HepG2 (cell line): ENCODE measurements around the gene GRK6. TPM values are rescaled to one million over a fixed set of nuclear protein-coding genes. Genes with fewer than 3 reads are reported as not detected.

Source experiments
- ELF1 ChIP-seq: sonication (generic); formaldehyde crosslinking; IDR thresholded peaks from 2 replicates; pipeline ENCODE4 v1.4.0; 2020; ENCODE audit warnings: missing genetic modification reagents
- HMGXB4 ChIP-seq, 2 experiments: sonication (generic) in 1 of 2; formaldehyde crosslinking in 1 of 2; IDR thresholded peaks; 2 replicates each; pipeline versions ENCODE4 v1.4.0 to v1.6.1; 2018 to 2020; ENCODE audit warnings: missing genetic modification reagents in 2 of 2, borderline replicate concordance in 1 of 2, low read depth in 1 of 2, mild to moderate bottlenecking in 1 of 2, missing biosample characterization in 1 of 2
- MTA1 ChIP-seq: sonication (generic); formaldehyde crosslinking; IDR thresholded peaks from 2 replicates; pipeline ENCODE4 v1.4.0; 2020; ENCODE audit warnings: missing genetic modification reagents, mild to moderate bottlenecking, borderline replicate concordance
- MTF2 ChIP-seq: sonication (generic); formaldehyde crosslinking; IDR thresholded peaks from 2 replicates; pipeline ENCODE4 v1.5.0; 2020; ENCODE audit warnings: missing genetic modification reagents, borderline replicate concordance
- NFIB ChIP-seq: sonication (generic); formaldehyde crosslinking; IDR thresholded peaks from 2 replicates; pipeline ENCODE4 v1.9.0; 2021; ENCODE audit warnings: missing genetic modification reagents, mild to moderate bottlenecking, borderline replicate concordance
- POLR2AphosphoS5 ChIP-seq: IDR thresholded peaks from 2 replicates; pipeline ENCODE4 v1.6.1; 2012; ENCODE audit warnings: low read depth, low read length
- PPARG ChIP-seq: conservative IDR thresholded peaks from 2 replicates; pipeline ENCODE4 v1.6.1; 2016; ENCODE audit warnings: missing biosample characterization, missing genetic modification reagents
- SNAI1 ChIP-seq: sonication (generic); formaldehyde crosslinking; IDR thresholded peaks from 2 replicates; pipeline ENCODE4 v1.5.0; 2020; ENCODE audit warnings: mild to moderate bottlenecking, missing genetic modification reagents, borderline replicate concordance
- TOE1 ChIP-seq: sonication (generic); formaldehyde crosslinking; IDR thresholded peaks from 2 replicates; pipeline ENCODE4 v1.4.0; 2020; ENCODE audit warnings: mild to moderate bottlenecking, missing genetic modification reagents
- ZFP37 ChIP-seq: sonication (generic); formaldehyde crosslinking; IDR thresholded peaks from 2 replicates; pipeline ENCODE4 v1.4.0; 2020; ENCODE audit warnings: missing genetic modification reagents, borderline replicate concordance
- ZNF10 ChIP-seq: sonication (generic); formaldehyde crosslinking; IDR thresholded peaks from 2 replicates; pipeline ENCODE4 v1.4.0; 2020; ENCODE audit warnings: mild to moderate bottlenecking, low read depth, missing genetic modification reagents, borderline replicate concordance
- ZNF205 ChIP-seq: IDR thresholded peaks from 2 replicates; pipeline ENCODE4 v1.6.1; 2018; ENCODE audit warnings: missing biosample characterization, missing genetic modification reagents
- ZNF280D ChIP-seq: sonication (generic); formaldehyde crosslinking; IDR thresholded peaks from 2 replicates; pipeline ENCODE4 v1.5.1; 2020; ENCODE audit warnings: mild to moderate bottlenecking, missing genetic modification reagents
- ZNF350 ChIP-seq: sonication (generic); formaldehyde crosslinking; IDR thresholded peaks from 2 replicates; pipeline ENCODE4 v1.4.0; 2020; ENCODE audit warnings: mild to moderate bottlenecking, low read depth, missing genetic modification reagents, borderline replicate concordance
- ZNF354B ChIP-seq: sonication (generic); formaldehyde crosslinking; IDR thresholded peaks from 2 replicates; pipeline ENCODE4 v1.8.0; 2022; ENCODE audit warnings: mild to moderate bottlenecking, missing genetic modification reagents
- ZNF441 ChIP-seq: sonication (generic); formaldehyde crosslinking; IDR thresholded peaks from 2 replicates; pipeline ENCODE4 v1.7.0; 2021; ENCODE audit warnings: missing genetic modification reagents, borderline replicate concordance
- ZNF547 ChIP-seq: sonication (generic); formaldehyde crosslinking; IDR thresholded peaks from 2 replicates; pipeline ENCODE4 v1.5.1; 2020; ENCODE audit warnings: mild to moderate bottlenecking, missing genetic modification reagents
- ZNF775 ChIP-seq: sonication (generic); formaldehyde crosslinking; IDR thresholded peaks from 2 replicates; pipeline ENCODE4 v1.4.0; 2020; ENCODE audit warnings: missing genetic modification reagents, mild to moderate bottlenecking, moderate library complexity, borderline replicate concordance
- polyA plus RNA-seq, 8 experiments: library from polyadenylated mRNA; depleted of rRNA in 3 of 8; stranded (reverse) in 7 of 8; unstranded in 1 of 8; fragments of >200 nt; fragmentation: Illumina TruSeq in 4 of 8; extraction: Trizol in 4 of 8; gene quantifications; 2 replicates each; pipeline versions ENCODE4 v1.2.1 to v1.2.3, GENCODE V29; 2011 to 2016; ENCODE audit warnings: low read depth in 4 of 8, missing spikeins in 1 of 8, mixed read lengths in 1 of 8; ENCODE audit not compliant: insufficient read depth in 1 of 8
- total RNA-seq, 5 experiments: library from RNA; depleted of rRNA; stranded (reverse); fragments of >200 nt; fragmentation: Illumina TruSeq; extraction: Trizol; gene quantifications; 2 replicates each; pipeline ENCODE4 v1.2.3, GENCODE V29; 2016; ENCODE audit warnings: low read depth in 1 of 5
- TF ChIP-seq, protein P1 (sequence below): sonication (generic); formaldehyde crosslinking; IDR thresholded peaks from 2 replicates; pipeline ENCODE4 v1.5.1; 2020; ENCODE audit warnings: mild to moderate bottlenecking, missing genetic modification reagents, borderline replicate concordance
- TF ChIP-seq, protein P2 (sequence below): sonication (generic); formaldehyde crosslinking; IDR thresholded peaks from 2 replicates; pipeline ENCODE4 v1.5.1; 2020; ENCODE audit warnings: missing genetic modification reagents, mild to moderate bottlenecking, borderline replicate concordance

GRK6 gene
- total and polyA plus RNA-seq, 2 of the 13 experiments (the other 11 are each of a cell fraction or from before 2014, with no cell fraction given): 13.2 to 19.9 TPM

DNA sequence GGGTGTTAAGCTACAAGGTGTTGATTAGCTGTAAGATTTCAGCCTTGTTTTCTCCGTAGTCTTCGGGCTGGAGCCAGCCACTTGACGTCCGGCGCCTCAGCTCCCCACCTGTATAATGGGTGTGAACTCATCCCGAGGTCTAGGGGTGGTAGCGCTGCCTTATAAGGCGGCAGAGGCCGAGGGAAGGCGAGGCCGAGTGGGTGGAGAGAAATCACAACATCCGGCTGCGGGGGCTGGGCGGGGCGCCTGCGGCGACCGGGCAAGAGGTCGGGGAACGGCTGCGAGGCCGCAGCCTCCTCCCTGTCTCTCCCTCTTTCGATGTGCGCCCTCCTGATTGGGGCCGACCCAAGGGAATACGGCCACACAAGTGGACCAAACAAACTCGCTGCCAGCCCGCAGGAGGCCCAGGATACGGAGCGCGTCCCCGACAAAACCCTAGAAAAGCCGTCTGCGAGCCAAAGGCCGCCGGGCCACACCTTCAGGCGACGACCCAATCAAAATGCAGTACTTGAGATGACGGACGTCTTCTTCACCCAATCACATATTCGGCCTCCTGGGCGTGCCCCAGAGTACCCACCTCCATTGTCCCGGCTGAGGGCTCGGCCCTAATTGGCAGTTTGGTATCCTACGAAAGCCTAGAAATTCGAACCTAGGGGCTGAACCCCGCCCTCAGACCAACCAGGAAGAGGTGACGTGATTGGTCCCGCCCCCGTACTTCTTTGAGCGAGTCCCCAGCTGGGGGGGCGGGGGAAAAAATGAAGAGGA, 493 bp upstream of the GRK6 start (continued):
- TF ChIP-seq ZNF280D (no peak), MTF2 (CRISPR knock-in tag) (no peak), ZNF10 (CRISPR knock-in tag) (no peak), ELF1 (peak; percentile 87), ZNF205 (0 out of 2 replicates have a peak, but pooled peaks have one; percentile 48), SNAI1 (CRISPR knock-in tag) (no peak), ZNF350 (CRISPR knock-in tag) (peak; percentile 38; the same call in 1 of the 2 replicates), ZNF775 (CRISPR knock-in tag) (no peak), POLR2AphosphoS5 (peak; percentile 66), TOE1 (CRISPR knock-in tag) (0 out of 2 replicates have a peak, but pooled peaks have one; percentile 57), MTA1 (CRISPR knock-in tag) (0 out of 2 replicates have a peak, but pooled peaks have one; percentile 27), ZNF441 (no peak), HMGXB4 (CRISPR knock-in tag; IDR thresholded peaks at IDR 0.05; ENCODE audit: borderline replicate concordance in 1 of 2, low read depth in 1 of 2) (no peak; a peak in 1 of 4 replicates), ZNF547 (CRISPR knock-in tag) (peak; percentile 20; the same call in 1 of the 2 replicates), ZFP37 (CRISPR knock-in tag) (peak; percentile 67; the same call in 1 of the 2 replicates), NFIB (CRISPR knock-in tag) (no peak), PPARG (CRISPR knock-in tag) (no peak; the same call in 1 of the 2 replicates), ZNF354B (CRISPR knock-in tag) (peak; percentile 29; the same call in 1 of the 2 replicates)
- TF ChIP-seq, protein P1, sequence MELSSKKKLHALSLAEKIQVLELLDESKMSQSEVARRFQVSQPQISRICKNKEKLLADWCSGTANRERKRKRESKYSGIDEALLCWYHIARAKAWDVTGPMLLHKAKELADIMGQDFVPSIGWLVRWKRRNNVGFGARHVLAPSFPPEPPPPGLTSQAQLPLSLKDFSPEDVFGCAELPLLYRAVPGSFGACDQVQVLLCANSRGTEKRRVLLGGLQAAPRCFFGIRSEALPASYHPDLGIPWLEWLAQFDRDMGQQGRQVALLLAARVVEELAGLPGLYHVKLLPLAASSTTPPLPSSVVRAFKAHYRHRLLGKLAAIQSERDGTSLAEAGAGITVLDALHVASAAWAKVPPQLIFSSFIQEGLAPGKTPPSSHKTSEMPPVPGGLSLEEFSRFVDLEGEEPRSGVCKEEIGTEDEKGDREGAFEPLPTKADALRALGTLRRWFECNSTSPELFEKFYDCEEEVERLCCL (CRISPR knock-in tag): no peak
- TF ChIP-seq, protein P2, sequence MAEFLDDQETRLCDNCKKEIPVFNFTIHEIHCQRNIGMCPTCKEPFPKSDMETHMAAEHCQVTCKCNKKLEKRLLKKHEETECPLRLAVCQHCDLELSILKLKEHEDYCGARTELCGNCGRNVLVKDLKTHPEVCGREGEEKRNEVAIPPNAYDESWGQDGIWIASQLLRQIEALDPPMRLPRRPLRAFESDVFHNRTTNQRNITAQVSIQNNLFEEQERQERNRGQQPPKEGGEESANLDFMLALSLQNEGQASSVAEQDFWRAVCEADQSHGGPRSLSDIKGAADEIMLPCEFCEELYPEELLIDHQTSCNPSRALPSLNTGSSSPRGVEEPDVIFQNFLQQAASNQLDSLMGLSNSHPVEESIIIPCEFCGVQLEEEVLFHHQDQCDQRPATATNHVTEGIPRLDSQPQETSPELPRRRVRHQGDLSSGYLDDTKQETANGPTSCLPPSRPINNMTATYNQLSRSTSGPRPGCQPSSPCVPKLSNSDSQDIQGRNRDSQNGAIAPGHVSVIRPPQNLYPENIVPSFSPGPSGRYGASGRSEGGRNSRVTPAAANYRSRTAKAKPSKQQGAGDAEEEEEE (CRISPR knock-in tag): no peak
